ENCODE results near the gene ASB10. TPM values are rescaled to one million over a fixed set of nuclear protein-coding genes. Genes with fewer than 3 reads are reported as not detected.

Gene ASB10
- total RNA-seq, 2 experiments from 2014 or later = not detected

DNA sequence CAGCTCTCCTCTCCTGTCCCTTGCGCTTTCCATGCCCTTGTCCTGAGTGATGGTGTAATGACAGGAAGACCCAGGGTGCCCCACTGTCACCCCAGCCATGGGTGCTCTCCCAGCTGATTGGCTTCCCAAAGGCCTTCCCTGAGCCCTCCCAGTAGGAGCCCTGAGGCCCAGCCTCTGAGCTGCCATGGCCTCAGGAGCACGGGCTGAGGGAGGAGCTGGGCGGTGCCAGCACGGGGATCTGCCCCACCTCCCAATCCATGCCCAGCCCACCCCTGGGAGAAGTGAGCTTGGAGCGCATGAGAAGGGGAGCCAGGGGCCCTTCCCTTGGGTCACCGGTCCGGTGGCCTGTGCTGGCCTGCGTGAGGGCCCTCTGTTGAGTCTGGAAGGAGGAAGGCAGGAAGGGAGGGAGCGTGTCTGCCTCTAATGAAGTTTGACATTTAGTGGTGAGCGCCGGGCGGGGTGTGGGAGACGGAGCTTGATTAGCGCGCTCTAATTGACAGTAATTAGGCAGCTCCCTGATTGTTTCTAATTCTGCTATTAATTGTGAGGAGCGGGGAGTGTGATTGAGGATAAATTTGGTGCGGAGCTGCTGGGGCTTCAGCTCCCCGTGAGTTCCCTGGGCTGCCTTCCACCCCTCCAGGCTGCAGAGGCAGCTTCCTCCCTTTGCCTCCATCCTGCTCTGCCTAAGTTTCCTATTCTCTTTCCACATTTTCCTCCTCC is 47.8 kb downstream of the ASB10 start:
- no peak overlapping the region for H3K27ac Mint-ChIP-seq
- ATAC-seq (no peak), DNase-seq (no peak)
- H3K9me3 Mint-ChIP-seq (ENCODE audit: low read depth) = no peaks in the 10 kb centered on the region
- no peaks in the 10 kb centered on the region for H3K27me3 Mint-ChIP-seq
- no peaks in the 10 kb centered on the region for H3K36me3 Mint-ChIP-seq
- H3K4me3 Mint-ChIP-seq = no peak overlapping the region
- CTCF ChIA-PET = interaction anchor here (0.6 to 2.1 kb wide), 5 partner anchors 15 to 105 kb away, joined by 3 to 7 read pairs (median 3); no protein-coding TSS in a partner anchor
- no peaks in the 10 kb centered on the region for H3K4me1 Mint-ChIP-seq

DNA sequence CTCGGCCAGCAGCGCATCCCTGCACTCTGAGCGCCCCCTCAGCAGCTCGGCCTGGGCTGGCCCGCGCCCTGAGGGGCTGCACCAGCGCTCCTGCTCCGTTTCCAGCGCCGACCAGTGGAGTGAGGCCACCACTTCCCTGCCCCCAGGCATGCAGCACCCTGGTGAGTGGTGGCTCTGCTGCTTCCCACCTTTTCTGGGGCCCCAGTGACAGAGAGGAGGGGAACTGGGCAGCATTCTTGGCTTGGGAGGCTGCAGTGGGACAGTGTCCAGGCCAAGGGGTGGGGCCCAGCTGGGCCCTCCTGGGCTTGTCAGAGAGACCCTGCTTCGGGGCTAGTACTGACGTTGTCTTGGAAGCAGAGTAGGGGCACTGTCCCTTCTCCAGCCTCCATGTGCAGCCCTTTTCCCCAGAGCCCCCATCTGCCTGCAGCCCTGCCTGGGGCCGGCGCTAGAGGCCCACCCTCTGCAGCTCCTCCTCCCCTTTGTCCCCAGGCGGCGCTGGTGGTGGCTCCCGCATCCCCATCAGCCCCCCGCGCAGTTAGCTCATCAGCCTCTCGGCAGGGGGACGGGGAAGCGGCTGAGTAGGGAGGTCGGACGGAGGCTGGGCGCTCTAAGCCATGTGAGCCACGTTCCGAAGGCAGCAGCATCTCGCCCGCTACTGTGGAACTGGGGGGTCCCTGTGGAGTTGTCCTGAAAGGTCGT is 48.7 kb downstream of the ASB10 start:
- Mint-ChIP-seq H3K4me3 (no peak overlapping the region), H3K27me3 (no peaks in the 10 kb centered on the region), H3K4me1 (no peaks in the 10 kb centered on the region), H3K27ac (no peak overlapping the region), H3K36me3 (no peaks in the 10 kb centered on the region), H3K9me3 (ENCODE audit: low read depth) (no peaks in the 10 kb centered on the region)
- ATAC-seq = no peak
- DNase-seq = no peak
- CTCF ChIA-PET = interaction anchor here (1.4 to 2.6 kb wide), 3 partner anchors 13 to 14 kb away, joined by 5 to 8 read pairs (median 7); no protein-coding TSS in a partner anchor

DNA sequence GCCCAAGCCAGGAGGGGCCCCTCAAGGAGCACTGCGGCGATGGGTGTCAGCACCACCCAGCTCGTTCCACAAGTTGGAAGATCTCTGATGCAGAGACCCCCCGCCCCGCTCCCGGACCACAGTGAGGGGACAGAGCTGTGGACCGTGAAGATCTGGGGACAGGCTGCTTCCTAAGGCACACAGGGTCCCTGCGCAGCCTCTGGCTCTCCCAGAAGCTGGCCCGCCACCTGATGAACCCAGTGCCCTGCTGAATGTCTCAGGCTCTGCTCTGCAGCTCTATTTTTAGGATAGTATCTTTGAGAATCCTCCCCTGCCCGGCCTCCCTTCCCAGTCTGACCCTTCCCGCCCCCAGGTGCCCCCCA is 49.3 kb downstream of the ASB10 start:
- H3K4me1 Mint-ChIP-seq = no peaks in the 10 kb centered on the region
- ATAC-seq = no peak
- H3K4me3 Mint-ChIP-seq = no peak overlapping the region
- CTCF ChIA-PET = interaction anchor here (0.5 to 2.6 kb wide), 3 partner anchors 14 to 56 kb away, joined by 3 to 8 read pairs (median 5); no protein-coding TSS in a partner anchor
- no peaks in the 10 kb centered on the region for H3K9me3 Mint-ChIP-seq (ENCODE audit: low read depth)
- no peak overlapping the region for H3K27ac Mint-ChIP-seq
- H3K36me3 Mint-ChIP-seq = no peaks in the 10 kb centered on the region
- DNase-seq = no peak
- H3K27me3 Mint-ChIP-seq = no peaks in the 10 kb centered on the region

- Mint-ChIP-seq H3K4me3 (no peak overlapping the region), H3K27me3 (no peaks in the 10 kb centered on the region), H3K36me3 (no peaks in the 10 kb centered on the region), H3K9me3 (ENCODE audit: low read depth) (no peaks in the 10 kb centered on the region), H3K4me1 (no peaks in the 10 kb centered on the region), H3K27ac (no peak overlapping the region)
- ATAC-seq (no peak), DNase-seq (no peak)
- CTCF ChIA-PET = interaction anchor here (0.5 to 2.6 kb wide), 3 partner anchors 13 to 57 kb away, joined by 3 to 8 read pairs (median 5); no protein-coding TSS in a partner anchor
Observed at GRCh38 chr7:151137076-151137675, 49.9 kb downstream of the ASB10 start.

DNA sequence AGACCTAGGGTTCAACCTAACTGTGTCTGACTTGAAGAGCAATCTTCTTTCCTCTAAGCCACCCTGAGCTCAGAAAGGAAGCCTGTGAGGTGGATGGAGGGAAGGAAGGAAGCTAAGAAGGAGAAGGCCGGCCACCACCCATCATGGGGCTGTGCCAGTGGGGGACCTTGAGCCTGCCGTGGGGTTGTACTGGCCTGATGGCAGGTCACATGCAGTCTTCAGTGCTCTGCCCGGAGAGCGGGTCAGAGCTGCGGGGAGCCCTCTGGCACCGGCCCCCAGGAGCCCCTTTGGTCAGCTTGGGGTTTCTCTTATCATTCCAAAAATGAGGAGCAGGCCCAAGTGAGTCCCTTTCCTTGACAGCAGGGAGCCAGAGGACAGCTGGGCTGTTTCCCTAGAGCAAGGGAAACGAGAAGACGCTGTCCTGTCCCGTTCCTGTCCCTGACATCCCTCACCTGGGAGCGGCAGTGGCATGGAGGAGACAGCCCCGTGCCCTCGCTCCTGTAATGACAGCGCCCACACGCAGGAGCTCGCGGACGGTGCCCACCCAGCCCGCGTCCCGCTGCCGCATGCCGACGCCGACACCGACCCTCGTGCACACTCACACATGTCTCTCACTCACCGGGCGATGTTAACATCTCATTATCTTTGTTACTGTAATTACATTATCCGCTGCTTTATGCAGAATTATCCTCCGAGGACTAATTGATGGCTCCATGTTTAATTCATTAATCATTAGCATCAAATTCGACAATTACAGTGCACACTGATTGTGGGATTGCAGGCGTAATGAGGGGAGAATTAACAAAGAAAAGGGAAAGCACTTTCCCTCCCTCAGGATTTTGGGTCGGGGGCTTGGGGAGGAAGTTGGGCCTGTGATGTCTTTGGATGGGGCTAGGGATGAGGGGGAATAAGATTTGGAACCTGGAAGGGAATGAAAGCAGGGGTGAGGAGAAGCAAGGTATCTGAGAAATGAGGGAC is 50.9 kb downstream of the ASB10 start:
- H3K4me3 Mint-ChIP-seq = no peak overlapping the region

GRCh38 chr7:151135525-151135845 is 51.6 kb downstream of the ASB10 start:
- DNase-seq = no peak
- Mint-ChIP-seq H3K27ac (no peak overlapping the region), H3K4me1 (no peaks in the 10 kb centered on the region), H3K9me3 (ENCODE audit: low read depth) (no peaks in the 10 kb centered on the region), H3K4me3 (no peak overlapping the region), H3K27me3 (no peaks in the 10 kb centered on the region), H3K36me3 (no peaks in the 10 kb centered on the region)
- no peak for ATAC-seq
- CTCF ChIA-PET = interaction anchor here (1.3 to 2.6 kb wide), 3 partner anchors 11 to 36 kb away, joined by 3 to 8 read pairs (median 6); no protein-coding TSS in a partner anchor

More for the DNA sequence above, 50.9 kb downstream of the ASB10 start:
- Mint-ChIP-seq H3K9me3 (ENCODE audit: low read depth) (no peaks in the 10 kb centered on the region), H3K27ac (no peak overlapping the region), H3K27me3 (no peaks in the 10 kb centered on the region), H3K36me3 (no peaks in the 10 kb centered on the region), H3K4me1 (no peaks in the 10 kb centered on the region)
- CTCF ChIA-PET = interaction anchor here (1.3 to 2.6 kb wide), 2 partner anchors 12 to 36 kb away, joined by 3 to 8 read pairs; no protein-coding TSS in a partner anchor
- DNase-seq = no peak
- no peak for ATAC-seq

- H3K4me3 Mint-ChIP-seq = no peak overlapping the region
- H3K27me3 Mint-ChIP-seq = no peaks in the 10 kb centered on the region
- no peaks in the 10 kb centered on the region for H3K9me3 Mint-ChIP-seq (ENCODE audit: low read depth)
- DNase-seq = no peak
- no peaks in the 10 kb centered on the region for H3K36me3 Mint-ChIP-seq
- CTCF ChIA-PET = interaction anchor here (1.3 to 1.9 kb wide), 2 partner anchors 11 to 37 kb away, joined by 3 to 6 read pairs; no protein-coding TSS in a partner anchor
- no peak overlapping the region for H3K27ac Mint-ChIP-seq
- H3K4me1 Mint-ChIP-seq = peaks cover 2% of the 10 kb centered on the region
- ATAC-seq = no peak
Observed at GRCh38 chr7:151134743-151135524, 52.1 kb downstream of the ASB10 start.

GRCh38 chr7:151133986-151134742 is 52.9 kb downstream of the ASB10 start:
- no peak for ATAC-seq

DNA sequence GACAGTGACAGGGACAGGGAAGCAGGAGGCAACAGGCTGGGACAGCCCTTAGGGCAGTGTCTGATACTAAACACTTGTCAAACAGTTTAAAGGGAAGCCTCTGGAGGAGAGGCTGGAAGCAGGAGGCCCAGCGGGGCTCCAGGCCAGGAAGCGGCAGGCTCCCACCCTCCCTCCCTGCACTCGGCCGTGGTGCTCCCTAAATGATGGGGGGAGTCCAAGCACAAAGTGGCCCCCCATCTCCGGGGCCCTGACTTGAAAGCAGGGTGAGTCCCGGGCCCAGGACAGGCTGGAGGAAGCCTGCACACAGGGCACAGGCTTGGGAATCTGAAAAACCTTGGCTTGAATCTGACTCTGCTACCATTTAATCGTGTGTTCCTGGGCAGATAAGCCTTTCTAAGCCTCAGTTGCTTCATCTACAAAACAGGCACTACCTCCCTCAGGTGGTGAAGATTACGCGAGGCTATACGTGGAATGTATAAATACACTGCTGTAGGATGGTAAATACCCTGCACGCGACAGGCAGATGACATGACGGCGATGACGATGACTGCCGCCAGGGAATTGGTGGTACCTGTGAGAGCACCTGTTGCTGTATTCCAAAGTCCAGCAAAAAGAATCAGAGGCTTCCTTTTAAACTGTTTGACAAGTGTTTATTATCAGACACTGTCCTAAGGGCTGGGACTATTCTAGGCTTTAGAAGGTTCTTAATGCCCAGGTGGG is 53.6 kb downstream of the ASB10 start:
- ATAC-seq (no peak), DNase-seq (no peak)
- Mint-ChIP-seq H3K9me3 (ENCODE audit: low read depth) (no peaks in the 10 kb centered on the region), H3K36me3 (no peaks in the 10 kb centered on the region), H3K27me3 (no peaks in the 10 kb centered on the region), H3K4me1 (peaks cover 3% of the 10 kb centered on the region), H3K27ac (no peak overlapping the region), H3K4me3 (no peak overlapping the region)
- CTCF ChIA-PET = interaction anchor here (1.9 kb wide), 1 partner anchor 9 kb away, joined by 6 read pairs; no protein-coding TSS in a partner anchor

More at GRCh38 chr7:151133986-151134742, 52.9 kb downstream of the ASB10 start:
- no peak overlapping the region for H3K4me3 Mint-ChIP-seq
- no peaks in the 10 kb centered on the region for H3K9me3 Mint-ChIP-seq (ENCODE audit: low read depth)
- peaks cover 3% of the 10 kb centered on the region for H3K4me1 Mint-ChIP-seq
- no peak overlapping the region for H3K27ac Mint-ChIP-seq
- no peaks in the 10 kb centered on the region for H3K36me3 Mint-ChIP-seq
- CTCF ChIA-PET = interaction anchor here (1.9 kb wide), 1 partner anchor 10 kb away, joined by 6 read pairs; no protein-coding TSS in a partner anchor
- H3K27me3 Mint-ChIP-seq = no peaks in the 10 kb centered on the region
- no peak for DNase-seq

- ATAC-seq (no peak), DNase-seq (no peak)
- Mint-ChIP-seq H3K4me1 (peaks cover 3% of the 10 kb centered on the region), H3K36me3 (no peaks in the 10 kb centered on the region), H3K27ac (no peak overlapping the region), H3K9me3 (ENCODE audit: low read depth) (no peaks in the 10 kb centered on the region), H3K4me3 (no peak overlapping the region), H3K27me3 (no peaks in the 10 kb centered on the region)
- CTCF ChIA-PET = interaction anchor here (1.2 kb wide), 1 partner anchor 9 kb away, joined by 4 read pairs; no protein-coding TSS in a partner anchor
Observed at GRCh38 chr7:151132461-151133205, 54.4 kb downstream of the ASB10 start.
